Fibroblast of pulmonary artery (primary cell): ENCODE measurements around the gene UGT1A7.

ENCODE experiments used
- DNase-seq: peaks from one replicate; pipeline ENCODE4 v3.0.0-alpha.2; 2010; ENCODE audit warnings: low read depth
- H3K4me3 ChIP-seq: replicated peaks from 2 replicates; pipeline ENCODE4 v1.5.1; 2011; ENCODE audit warnings: low read depth, mild to moderate bottlenecking, control low read depth, low read length, moderate library complexity
- CTCF ChIP-seq: IDR thresholded peaks from 2 replicates; pipeline ENCODE4 v1.5.1; 2011; ENCODE audit warnings: mild to moderate bottlenecking, control low read depth, low read length, inconsistent platforms; ENCODE audit errors: missing control alignments

Gene UGT1A7

GRCh38 chr2:233754872-233755611, 73.3 kb downstream of the UGT1A7 start:
- no peak for TF ChIP-seq CTCF
- no peak overlapping the region for H3K4me3 ChIP-seq
- DNase-seq = no peak

GRCh38 chr2:233756429-233757081, 74.9 kb downstream of the UGT1A7 start:
- H3K4me3 ChIP-seq = no peak overlapping the region
- no peak for DNase-seq
- no peak for TF ChIP-seq CTCF

- H3K4me3 ChIP-seq = no peak overlapping the region
- no peak for TF ChIP-seq CTCF
- DNase-seq = no peak
These were observed 76.4 kb downstream of the UGT1A7 start for GRCh38 chr2:233758141-233758540.

GRCh38 chr2:233758849-233759248, 77.1 kb downstream of the UGT1A7 start:
- DNase-seq = peak; percentile 66
- no peak overlapping the region for H3K4me3 ChIP-seq
- TF ChIP-seq CTCF = no peak

- no peak for DNase-seq
- H3K4me3 ChIP-seq = no peak within 1 kb of the TSS
- no peak for TF ChIP-seq CTCF
These were observed 78.3 kb downstream of the UGT1A7 start, which contains the start of gene UGT1A1 for GRCh38 chr2:233760043-233760442. UGT1A1 (plus strand) TSS chr2:233760270; CDS start chr2:233760288, 18 bp downstream.

GRCh38 chr2:233761040-233761769, 79.5 kb downstream of the UGT1A7 start:
- no peak overlapping the region for H3K4me3 ChIP-seq
- no peak for TF ChIP-seq CTCF
- peak; percentile 4 for DNase-seq
